GM12892 (cell line): ENCODE results near the gene IGFL2.

Experiments
- POLR2A ChIP-seq: IDR thresholded peaks from 2 replicates; pipeline ENCODE4 v1.6.1; 2011; ENCODE audit warnings: low read depth, low read length, control low read depth
- POLR2AphosphoS5 ChIP-seq: IDR thresholded peaks from 2 replicates; pipeline ENCODE4 v1.6.1; 2011; ENCODE audit warnings: low read depth, low read length, control low read depth
- TAF1 ChIP-seq: IDR thresholded peaks from 2 replicates; pipeline ENCODE4 v1.6.1; 2011; ENCODE audit warnings: low read depth, mild to moderate bottlenecking, control low read depth, low read length, borderline replicate concordance

- TF ChIP-seq POLR2A, result no peak
- no peak for TF ChIP-seq POLR2AphosphoS5
- no peak for TF ChIP-seq TAF1
Observed at GRCh38 chr19:46134527-46134926, 13.5 kb upstream of the IGFL2 start.
